Measurements from ENCODE around the gene ADORA1. TPM values are rescaled to one million over a fixed set of nuclear protein-coding genes. Genes with fewer than 3 reads are reported as not detected.

Gene ADORA1
- total RNA-seq, 1 experiment from 2014 or later: 0.89 TPM

DNA sequence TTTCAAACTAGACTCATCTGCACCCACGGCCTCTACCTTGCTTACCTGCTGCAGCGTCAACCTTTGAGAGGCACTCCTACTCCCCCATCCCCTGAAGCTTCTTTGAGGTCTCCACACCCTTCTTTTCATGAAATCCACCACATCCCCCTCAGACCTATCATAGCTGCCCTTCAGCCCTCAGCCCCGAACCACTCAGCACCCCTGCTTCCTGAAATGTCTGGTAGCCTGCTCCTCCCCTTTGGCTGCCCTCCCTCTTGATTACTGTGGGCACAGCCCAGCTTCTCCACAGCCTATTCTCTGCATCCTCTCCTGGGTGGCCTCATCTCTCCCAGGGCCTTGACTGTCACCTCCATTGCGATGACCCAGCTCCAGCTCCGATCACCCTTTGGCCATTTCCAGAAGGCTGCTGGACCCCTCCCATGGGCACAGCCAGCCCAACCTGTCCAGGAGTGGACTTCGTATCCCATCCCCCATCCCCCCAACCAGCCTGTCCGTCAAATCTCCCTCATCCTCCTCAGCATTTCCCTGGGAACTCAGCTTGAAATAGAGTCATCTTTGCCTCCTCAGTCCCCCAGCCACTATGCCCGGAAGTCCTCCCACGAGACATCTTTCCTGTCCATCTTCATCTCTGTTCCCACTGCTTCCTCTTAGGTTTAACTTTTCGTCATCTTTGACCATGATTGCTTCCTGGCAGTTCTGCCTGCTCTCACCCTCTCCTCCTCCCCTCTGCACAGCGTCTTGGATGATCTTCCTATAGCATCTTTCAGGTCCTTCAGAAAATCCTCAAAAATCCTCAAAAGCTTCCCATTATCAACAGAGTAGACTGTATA, 6.1 kb upstream of the ADORA1 start:
- no peak for DNase-seq (ENCODE audit: low spot score)

DNA sequence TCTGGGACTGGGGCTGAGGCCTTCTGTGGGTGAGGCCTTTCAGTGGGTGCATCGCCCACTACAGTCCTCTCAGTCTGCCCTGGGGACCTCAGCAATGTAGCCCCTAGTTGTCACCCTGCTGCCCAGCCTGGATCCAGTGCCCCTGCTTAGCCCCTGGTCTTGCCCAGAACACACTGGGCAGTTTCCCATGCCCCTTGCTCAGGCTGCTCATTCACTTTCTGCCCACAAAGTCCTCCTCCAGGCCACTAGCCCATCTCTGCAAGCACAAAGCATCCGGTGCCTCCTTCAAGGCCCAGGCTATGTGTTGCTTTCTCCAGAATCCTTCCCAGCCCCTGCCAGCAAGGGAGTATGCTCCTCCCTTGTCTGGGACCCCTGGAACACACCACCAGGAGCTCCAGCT, 5.4 kb upstream of the ADORA1 start:
- no peak for DNase-seq (ENCODE audit: low spot score)

DNA sequence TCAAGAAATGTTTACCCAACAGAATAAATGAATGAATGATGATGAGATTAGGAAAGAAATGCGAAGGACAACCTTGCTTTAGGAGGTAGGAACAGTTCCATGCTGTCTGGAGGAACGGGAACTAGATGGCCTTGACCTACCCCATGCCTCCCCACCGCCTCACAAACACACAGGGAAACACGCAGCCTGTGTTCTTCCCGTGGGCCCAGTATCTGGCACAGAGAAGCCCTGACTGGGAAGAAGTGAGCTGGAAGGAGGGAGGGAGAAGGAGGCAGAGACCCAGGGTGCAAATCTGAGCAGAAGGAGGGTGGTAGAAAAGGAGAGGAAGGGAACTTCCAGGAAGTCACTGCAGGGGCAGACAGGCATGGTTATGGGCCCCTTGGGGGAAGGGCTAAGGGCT, 3.5 kb upstream of the ADORA1 start:
- DNase-seq (ENCODE audit: low spot score): no peak

DNA sequence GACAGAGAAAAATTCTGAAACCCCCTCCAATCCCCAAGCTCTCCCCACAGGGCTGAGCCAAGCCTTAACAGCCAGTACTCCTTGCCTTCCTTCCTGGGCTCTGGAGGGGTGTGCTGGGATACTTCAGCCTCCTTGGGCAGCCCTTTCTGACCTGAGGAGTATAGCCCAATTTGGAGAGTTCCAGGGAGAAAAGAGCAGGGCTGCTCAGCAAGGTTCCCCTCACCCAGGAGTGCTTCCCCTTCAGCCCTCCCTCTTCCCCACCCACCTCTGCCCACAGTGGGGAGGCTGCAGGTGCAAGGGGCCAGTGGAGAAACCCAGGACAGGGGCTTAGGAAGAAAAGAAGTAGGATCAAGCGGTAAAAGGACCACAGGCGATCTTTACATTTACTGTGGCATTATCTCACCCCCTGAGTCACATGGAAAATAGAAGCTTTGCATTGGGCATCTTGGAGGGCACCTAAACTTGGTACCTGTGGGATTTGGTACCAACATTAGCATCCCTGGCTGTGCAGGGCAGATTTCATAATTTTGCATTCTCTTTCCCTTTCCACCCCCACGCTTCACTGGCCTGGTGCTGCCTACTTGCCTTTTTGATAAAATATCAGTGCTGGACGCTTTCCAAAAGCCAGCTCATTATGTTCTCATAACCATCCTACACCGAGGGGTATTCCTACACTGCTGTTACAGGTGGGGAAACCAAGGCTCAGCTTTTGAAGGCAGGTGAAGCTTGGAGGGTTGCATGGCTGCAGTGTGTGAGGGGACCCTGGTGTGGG, 2.8 kb upstream of the ADORA1 start:
- no peak for DNase-seq (ENCODE audit: low spot score)

DNA sequence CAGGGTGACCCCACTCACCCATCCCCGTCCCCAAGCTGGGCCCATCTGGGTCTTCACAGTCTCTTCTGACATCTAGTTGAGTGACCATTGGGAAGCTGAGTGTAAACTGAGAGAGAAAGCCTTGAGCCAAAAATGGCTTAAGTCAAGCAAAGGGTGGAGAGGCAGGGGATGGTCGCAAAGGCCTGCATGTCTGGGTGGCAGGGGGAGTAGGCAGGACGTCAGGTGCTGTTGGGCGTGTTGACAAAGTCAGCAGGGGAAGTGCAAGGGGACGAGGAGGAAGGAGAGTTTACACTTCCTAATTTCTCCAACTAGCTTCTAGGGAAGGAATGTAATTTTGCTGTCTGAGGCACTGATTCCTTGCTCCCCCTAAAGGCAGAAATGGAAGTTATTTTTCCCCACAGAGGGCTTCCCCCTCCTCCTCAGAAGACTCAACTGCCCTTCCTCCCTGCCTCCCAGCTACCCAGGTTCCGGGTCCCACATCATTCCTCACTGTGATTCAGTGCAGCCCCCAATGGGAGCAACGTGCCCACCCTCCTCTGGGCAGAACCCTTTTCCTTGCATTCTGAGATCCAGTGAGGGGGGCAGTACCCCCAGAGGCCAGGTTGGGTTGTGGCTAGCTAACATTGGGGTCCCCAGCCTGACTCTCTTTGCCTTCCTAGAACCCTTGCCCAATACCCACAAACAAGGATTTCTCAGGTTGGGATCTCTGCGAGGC, 1.2 kb upstream of the ADORA1 start:
- peak; percentile 16 for DNase-seq (ENCODE audit: low spot score)

DNA sequence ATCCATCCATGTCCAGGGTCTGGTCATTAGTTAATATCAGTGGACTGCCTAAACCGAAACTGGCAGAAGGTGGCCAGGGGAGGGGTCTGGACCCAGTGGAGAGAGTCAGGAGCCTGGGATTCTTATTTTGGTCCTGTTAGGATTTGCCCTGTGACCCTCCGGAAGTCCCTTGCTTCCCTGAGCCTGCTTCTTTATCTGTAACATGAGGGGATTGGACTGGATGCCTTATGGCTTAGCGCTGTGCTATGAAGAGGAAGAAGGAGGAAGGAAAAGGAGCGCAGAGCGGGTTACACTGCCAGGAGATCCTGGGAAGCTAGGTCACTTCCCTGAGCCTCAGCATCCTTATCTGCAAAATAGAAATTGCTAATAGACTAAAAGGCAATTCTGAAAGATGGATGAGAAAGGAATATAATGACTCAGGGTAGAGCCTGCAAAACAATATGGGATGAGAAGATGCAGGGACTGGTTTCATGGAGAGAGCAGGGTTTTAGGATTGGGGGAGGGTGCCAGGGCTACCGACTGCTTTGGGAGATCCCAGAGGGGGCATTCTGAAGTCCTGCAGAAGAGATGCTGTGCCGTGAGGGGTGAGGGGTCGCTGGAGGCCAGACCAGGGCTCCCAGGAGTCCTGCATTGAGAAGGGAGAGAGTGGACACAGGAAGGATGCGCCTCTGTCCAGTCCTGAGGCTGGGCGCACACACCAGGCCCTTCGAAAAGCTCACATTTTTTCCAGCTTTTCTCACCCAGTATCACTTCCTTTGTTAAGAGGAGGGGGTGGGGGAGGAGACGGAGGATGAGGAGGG, 460 bp upstream of the ADORA1 start:
- DNase-seq (ENCODE audit: low spot score): no peak

DNA sequence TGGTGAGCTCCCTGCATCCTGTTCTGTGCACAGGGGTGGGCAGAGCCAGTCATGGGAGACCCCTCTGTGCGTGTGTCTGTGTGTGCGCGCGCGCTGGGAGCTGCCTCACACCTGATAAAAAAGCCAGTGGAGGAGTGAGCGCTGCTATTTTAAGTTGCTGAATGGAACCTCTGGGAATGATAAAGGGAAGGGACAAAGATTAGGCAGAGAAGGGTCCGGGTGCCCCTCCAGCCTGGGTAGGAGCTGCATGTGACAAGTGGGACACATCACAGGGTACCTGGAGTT, 847 bp downstream of the ADORA1 start:
- DNase-seq (ENCODE audit: low spot score): no peak

DNA sequence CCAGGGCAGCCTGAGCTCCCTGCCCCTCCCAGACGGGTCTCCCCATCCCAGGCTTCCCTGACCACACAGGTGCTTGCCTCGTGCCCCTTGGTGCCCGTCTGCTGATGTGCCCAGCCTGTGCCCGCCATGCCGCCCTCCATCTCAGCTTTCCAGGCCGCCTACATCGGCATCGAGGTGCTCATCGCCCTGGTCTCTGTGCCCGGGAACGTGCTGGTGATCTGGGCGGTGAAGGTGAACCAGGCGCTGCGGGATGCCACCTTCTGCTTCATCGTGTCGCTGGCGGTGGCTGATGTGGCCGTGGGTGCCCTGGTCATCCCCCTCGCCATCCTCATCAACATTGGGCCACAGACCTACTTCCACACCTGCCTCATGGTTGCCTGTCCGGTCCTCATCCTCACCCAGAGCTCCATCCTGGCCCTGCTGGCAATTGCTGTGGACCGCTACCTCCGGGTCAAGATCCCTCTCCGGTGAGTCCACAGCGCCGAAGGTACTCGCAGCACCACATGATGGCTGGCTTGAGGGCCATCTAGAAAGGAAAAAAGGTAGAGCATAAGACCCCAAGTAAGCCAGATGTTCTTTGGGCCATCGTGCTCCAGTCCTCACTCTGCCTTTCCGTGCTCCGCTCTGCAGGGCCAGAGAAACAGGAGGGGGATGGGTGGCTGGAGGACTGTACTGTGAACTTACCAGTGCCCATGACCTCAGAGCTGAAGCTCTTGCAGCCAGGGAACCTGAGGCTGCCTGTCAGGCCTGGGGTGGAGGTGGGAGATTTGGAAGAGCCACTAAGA, 1.4 kb downstream of the ADORA1 start:
- DNase-seq (ENCODE audit: low spot score): no peak

DNA sequence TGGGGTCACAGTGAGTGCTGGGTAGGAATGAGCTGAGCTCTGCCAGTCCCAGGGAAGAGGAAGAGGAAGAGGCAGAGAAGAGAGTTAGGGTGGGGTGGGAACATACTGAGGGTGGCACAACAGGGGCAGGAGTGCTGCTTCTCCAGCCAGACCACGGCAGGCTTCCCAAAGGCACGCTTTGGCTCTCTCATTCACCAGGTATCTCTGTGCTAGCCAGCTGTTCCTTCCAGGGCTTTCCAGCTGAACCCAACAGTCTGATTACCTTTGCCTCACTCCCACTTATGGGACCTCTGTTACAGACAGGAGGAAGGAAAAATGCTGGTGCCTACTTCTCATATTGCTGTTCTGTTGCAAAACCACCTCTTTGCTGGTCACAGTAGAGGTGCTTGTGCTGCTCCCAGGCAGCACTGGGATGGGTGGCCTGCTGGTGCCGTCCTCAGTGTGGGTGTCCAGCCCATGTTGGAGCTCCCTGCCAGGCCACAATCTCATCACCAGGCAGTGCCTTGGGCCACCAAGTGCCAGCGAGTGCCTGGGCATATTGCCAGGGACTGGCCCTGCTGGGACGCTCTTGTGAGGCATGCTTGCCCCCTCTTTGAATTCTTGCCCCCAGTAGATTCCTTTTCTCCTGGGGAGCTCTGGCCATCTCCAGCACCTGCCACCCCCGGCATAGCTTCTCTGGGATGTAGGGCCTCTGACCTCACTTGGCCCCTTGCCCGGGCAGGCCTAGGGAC, 2.1 kb downstream of the ADORA1 start:
- peak; percentile 7 for DNase-seq (ENCODE audit: low spot score)

DNA sequence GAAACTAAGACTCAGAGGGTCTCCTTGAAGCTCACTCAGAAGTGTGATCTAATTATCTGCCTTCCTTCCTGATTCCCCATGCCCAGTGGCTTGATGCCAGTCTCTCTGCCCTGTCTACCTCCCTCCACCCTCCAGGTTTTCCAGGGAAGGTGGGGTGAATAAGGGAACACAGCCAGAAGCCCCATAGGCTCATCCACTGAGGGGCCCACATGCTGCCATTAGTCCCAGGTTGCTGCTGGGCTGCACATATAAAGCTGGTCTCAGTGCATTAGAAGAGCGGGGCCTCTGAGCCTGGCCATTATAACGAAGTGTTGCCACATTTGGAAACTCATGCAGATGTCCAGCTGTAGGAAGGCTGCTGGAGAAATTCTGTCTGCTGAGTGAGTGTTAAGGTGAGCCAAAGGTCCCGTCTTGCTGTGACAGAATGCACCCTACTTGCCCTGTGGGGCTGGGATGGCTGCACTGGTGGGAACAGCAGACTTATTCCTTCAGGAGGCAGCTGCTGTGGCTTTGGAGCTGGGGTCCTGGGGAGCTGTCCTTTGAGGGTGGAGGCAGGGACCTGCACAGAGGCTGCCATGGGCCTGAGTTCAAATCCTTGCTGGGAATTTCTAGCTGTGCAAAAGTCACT, 2.9 kb downstream of the ADORA1 start:
- DNase-seq (ENCODE audit: low spot score): no peak

DNA sequence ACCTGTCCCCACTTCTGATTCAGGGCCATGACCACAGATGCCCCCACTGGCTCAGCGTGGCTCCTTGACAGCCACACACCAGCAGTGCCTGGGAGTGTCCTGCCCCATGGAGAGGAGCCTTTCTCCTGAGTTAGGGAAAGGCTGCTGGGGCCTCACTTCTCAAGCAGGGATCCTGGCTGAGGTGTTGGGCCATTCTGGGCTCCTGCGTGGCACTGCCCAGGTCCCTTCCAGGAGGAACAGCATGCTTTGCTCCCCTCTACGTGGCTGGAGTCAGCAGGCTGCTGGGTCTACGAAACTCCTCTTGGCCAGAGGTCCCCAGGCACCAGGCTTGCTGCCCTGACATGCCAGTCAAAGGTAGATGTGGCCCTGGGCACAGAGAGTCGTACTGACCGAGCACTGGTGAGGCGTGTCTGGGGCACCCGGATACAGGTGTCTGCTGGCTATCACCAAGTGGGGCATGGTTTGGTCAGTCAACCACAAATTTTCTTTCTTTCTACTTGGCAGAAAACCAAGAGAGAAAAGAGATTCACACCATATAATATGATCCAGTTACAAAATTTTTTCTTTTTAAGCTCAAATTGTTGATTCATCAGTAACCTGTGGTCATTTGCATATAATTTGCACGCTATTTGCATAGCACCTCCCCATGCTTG, 4.1 kb downstream of the ADORA1 start:
- no peak for DNase-seq (ENCODE audit: low spot score)

DNA sequence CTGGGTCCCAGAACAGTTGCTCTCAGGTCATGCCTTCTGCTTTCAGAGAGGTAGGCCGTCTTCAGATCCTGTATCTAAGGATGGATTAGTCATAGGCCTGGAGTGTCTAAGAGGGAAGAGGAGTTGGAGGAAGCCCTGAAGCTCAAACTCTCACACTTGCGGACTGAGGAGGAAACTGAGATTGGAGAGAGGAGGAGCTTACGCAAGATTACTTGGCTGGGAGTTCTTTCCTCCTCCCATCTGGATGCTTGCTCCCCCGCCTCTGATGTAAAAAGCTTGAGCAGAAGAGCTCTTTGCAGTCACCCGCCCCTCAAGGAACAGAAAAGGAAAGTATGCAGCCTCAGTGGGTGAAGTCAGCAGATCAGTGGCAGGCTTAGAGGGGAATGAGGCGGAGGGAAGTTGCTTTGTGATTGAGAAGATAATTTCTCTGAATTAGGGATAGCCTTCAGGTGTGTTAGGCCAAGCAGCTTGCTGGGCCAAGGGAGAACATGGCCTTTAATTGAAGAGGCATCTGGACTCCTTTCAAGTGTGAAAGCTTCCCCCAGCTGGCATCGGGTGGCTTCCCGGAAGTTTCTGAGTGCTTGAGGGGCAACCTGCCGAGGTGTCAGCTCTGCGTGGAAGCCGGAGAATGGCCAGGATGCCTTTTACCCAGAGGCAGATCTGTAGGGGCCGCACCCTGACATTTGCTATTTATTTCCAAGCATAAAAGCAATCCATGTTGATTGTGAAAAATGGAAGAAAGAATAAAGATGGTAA, 6.6 kb downstream of the ADORA1 start:
- DNase-seq (ENCODE audit: low spot score): no peak

DNA sequence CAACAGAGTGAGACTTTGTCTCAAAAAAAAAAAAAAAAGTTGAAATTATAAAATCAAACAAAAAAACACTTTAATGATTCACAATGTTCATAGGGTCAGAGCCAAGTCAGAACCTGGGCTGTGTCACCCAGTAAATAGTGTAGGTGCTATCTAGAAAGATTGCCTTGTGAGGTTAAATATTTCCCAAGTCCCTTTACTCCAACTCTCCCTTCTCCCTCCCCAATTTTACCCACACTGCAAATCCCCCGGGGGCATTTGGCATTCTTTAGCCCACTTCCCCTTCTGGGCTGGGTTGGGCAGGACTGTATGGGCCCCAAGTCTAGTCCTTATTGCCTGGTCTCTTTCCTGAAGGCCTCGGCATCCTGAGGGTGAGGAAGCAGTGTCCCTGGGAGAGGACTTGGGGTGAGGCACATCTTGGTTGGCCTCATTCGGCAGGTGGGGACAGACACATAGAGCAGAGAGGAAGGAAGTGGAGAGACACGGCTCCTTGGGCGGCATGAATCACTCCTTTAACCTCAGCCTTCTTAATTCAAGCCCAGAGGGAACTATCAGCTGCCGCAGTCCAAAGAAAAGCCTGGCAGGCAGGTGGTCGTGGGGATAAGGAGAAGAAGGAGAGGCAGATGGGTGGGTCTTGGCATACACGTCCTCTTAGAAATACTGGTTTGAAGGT, 8.2 kb downstream of the ADORA1 start:
- DNase-seq (ENCODE audit: low spot score): no peak

DNA sequence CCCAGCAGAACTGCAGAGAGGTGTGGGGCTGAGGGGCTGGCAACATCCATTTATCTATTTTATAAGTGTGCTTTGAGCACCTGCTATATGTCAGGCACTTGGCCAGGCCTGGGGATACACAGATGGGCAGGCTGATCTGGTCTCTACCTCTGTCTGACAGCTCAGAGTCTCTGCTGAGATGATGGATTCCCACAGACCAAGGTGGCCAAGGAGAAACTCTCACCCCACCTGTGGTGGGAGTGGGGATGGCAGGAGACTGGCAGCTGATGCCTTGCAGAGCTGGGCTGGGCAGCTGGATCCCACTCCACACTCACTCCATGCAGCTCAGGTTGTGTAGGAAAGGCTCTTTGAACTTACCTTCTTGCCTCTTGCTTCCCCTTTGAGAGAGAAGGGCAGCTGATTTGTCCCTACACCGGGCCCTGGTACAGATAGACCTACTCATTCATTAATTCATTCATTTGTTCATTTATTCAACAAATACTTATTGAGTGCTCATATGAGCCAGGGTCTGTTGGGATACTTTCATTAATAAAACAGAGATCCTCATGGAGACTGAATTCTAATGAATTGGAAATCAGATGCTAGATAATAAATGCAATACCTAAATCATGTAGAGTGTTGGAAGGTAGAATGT, 9.0 kb downstream of the ADORA1 start:
- no peak for DNase-seq (ENCODE audit: low spot score)

DNA sequence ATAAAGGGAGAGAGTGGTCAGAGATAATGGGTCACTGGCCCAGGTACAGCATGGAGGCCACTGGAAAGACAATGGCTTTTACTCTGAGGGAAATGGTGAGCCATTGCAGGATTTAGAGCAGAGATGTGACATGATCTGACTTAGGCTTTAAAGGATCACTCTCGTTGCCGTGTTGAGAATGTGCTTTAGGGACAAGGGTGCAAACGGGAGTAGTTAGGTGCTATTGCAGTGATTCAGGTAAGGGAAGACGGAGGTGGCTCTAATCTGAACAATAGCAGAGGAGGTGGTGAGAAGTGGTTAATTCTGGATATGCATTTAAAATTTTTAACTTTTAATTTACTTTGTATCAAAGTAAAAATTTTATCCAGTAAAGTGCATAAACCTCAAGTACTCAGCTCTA, 9.8 kb downstream of the ADORA1 start:
- no peak for DNase-seq (ENCODE audit: low spot score)

DNA sequence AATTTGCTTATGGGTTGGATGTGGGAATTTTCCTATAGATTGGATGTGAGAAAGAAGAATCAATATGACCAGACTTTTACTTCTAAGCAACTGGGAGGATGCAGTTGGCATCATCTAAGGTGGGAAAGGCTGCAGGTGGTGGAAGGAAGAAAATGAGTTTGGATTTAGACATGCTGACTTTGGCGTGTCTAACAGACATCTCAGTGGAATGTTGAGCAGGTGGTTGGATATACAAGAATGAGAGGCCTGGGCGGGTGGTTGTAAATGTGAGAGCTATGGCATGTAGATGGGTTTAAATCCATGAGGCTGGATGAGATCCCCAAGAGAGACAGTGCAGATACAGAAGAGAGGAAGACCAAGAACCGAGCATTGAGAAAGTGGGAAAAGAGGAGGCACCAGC, 10.5 kb downstream of the ADORA1 start:
- no peak for DNase-seq (ENCODE audit: low spot score)

DNA sequence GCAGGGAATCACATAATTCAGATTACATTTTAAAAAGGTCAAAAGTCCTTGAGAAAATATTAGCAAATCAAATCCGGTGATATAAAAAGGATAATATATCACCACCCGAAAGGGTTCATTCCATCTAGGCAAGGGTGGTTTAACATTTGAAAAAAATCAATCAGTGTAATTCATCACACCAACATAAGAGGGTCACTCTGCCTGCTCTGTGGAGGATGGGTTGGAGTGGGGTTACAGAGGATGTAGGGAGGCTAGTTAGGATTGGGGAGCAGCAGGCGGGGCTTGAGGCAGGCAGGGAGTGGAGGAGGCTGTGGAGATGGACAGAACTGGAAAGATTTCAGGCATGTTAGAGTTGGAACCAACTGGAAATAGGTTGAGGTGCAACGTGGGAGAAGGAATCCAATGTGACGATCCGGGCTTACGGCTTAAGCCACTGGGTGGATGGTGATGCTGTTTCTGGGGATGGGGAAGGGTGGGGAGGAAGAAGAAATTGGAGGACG, 12.5 kb downstream of the ADORA1 start:
- DNase-seq (ENCODE audit: low spot score): no peak

All from HT-29 (cell line).